Measurements from ENCODE around the gene MLPH.

Gene MLPH

GRCh38 chr2:237501892-237502513, 15.0 kb downstream of the MLPH start:
- no peak for DNase-seq

- DNase-seq: no peak
Observed at GRCh38 chr2:237503201-237503600, 16.1 kb downstream of the MLPH start.

GRCh38 chr2:237505188-237505939, 18.3 kb downstream of the MLPH start:
- no peak for DNase-seq

DNA sequence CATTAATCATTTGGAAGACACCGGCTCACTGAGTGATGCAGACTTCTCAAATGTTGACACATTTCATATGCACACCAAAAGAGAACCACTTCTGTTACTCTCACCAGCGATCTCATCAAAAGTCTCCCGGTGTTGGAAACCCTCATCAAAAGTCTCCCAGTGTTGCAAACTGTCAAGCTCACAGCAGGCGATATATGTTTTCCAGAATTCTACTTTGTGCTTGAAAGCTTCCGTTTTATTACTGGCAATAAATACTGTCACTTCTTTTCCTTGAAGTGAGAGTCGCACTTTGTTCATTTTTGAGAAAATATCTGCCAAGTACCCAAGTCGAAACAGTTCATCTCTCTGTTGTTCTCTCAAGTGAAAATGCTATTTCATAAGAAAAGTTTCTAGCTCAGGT, 20.5 kb downstream of the MLPH start:
- DNase-seq: no peak

- no peak for DNase-seq
Observed at GRCh38 chr2:237508361-237508760, 21.3 kb downstream of the MLPH start.

DNA sequence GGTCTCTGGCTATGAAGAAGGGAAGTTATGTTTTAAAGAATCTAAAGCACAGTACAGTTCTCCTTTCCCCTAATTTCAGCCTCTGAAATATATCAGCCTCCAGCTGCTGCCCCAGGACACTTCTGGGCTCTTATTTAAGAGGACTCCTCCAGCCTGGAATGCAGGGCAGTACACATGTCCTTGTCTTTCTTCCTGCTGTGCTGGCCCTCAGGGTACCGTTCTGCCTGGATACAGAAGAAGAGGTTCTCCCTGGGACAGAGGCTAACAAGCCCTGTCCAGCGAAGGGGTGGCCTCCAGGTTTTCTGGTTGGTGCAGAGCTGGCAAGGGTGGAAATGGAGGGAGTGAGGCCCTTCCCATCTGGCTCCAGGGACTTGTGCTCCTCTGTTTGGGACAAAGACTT, 22.1 kb downstream of the MLPH start:
- DNase-seq: no peak

- no peak for DNase-seq
Observed at GRCh38 chr2:237509905-237510304, 22.9 kb downstream of the MLPH start.

GRCh38 chr2:237510502-237511217, 23.6 kb downstream of the MLPH start:
- no peak for DNase-seq

- DNase-seq: no peak
Observed at GRCh38 chr2:237511433-237511832, 24.4 kb downstream of the MLPH start.

- no peak for DNase-seq
Observed at GRCh38 chr2:237511885-237512405, 24.9 kb downstream of the MLPH start.

DNA sequence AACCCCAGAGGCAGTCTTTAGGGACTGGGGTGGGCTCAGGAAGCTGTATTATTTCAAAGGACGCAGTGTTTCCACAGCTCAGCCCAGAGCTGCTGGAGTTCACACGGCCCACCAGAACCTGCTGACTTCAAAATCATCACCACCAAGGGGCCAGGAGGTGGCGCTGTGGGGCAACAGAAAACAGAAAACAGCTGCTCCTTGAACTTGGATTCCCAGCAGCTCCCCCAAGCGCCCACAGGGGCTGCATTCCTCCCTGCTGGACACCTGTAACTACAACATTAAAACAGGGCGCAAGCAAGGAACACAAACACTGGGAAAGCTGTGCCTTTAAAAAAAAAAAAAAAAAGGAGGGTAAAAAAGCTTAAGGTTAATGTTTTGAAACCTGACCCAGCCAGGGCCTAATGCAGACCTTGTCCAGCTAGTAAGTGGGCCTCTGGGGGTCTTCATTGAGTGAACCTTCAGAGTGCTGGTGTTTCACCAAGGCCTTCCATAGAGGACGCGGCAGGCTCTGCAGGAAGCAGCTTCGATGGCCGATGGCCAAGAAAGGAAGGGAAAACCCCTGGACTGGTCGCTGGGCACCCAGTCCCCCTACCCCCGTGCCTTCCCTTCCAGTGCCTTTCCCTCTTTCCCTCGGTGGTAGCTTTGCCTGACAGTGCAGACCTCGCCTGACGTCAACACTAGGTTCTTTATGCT, 25.9 kb downstream of the MLPH start:
- peak; percentile 46 to 77 (median 68) for DNase-seq

- DNase-seq: no peak
Observed at GRCh38 chr2:237513693-237514092, 26.6 kb downstream of the MLPH start.

GRCh38 chr2:237514474-237515130, 27.6 kb downstream of the MLPH start:
- DNase-seq: no peak

- DNase-seq: no peak
Observed at GRCh38 chr2:237515166-237515565, 28.1 kb downstream of the MLPH start.

DNA sequence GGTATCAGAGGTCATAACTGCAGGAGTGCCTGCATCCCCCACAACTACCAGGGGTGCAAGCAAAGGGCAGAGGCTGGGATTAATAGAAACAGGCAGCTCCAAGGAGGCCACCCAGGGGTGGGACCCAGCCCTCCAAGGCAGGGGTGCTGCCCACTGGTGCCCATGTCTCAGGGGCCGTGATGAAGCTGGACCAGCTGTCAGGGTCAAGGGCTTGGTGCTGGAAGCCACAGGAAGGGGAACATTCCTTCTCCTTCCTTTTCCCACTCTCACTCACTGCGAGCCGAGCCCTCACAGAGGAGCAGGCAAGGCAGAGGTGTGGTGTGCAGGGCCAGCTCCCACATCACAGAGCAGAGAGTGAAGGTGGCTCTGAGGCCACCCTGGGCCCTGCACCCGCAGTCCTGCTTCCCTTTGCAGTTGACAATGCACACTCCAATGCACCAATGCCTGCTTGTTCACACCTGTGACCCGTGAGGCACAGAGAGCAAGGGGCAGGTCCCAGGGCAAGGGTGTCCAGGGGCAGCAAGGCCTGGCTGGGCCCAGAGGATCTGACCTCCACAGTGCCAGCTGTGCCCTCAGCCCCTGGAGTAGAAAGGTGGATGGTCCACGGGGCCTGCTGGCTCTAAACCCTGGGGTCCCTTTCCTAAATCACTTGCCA, 28.7 kb downstream of the MLPH start:
- no peak for DNase-seq

- DNase-seq: no peak
Observed at GRCh38 chr2:237517163-237517562, 30.1 kb downstream of the MLPH start.

GRCh38 chr2:237517990-237518389, 30.9 kb downstream of the MLPH start:
- DNase-seq: no peak

GRCh38 chr2:237519506-237520245, 32.6 kb downstream of the MLPH start:
- no peak for DNase-seq

GRCh38 chr2:237520290-237520689, 33.2 kb downstream of the MLPH start:
- DNase-seq: no peak

- no peak for DNase-seq
Observed at GRCh38 chr2:237524631-237525030, 37.6 kb downstream of the MLPH start.

- no peak for DNase-seq
Observed at GRCh38 chr2:237525559-237526157, 38.6 kb downstream of the MLPH start.
